ENCODE results near the gene RNF39. TPM values are rescaled to one million over a fixed set of nuclear protein-coding genes. Genes with fewer than 3 reads are reported as not detected.
A peak's percentile ranks its signal among the peaks of the same experiment; 100 is the strongest.

Gene RNF39
- total RNA-seq, 1 donor from 2014 or later: 18.2 TPM

DNA sequence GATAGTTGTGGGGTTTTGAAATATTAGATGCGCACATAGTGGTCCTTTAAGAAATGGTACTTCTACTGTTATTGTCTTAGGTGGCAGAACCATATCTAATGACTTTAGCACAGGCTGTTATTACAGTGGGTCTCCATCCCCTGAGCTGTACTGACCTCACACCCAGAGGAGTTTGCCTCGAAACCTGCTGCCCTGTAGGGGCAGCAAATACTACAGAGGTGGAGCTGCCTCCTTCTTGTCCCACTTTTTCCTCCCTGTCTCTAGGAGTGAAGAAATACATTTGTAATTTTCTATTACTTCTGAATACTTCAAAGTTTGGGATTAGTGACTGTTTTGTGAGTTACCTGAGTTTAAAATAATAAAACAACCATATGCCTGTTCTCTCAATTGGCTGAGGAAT is 29.1 kb upstream of the RNF39 start:
- H3K27me3 ChIP-seq: no peaks in the 10 kb centered on the region
- intact Hi-C loops (cut with DNase I): no loop called here
- no peak for TF ChIP-seq POLR2A (IDR thresholded peaks at IDR 0.05)
- TF ChIP-seq POLR2AphosphoS5 (IDR thresholded peaks at IDR 0.05; ENCODE audit: insufficient read depth in 1 of 2, low read depth in 1 of 2): no peak
- TF ChIP-seq, protein P1, sequence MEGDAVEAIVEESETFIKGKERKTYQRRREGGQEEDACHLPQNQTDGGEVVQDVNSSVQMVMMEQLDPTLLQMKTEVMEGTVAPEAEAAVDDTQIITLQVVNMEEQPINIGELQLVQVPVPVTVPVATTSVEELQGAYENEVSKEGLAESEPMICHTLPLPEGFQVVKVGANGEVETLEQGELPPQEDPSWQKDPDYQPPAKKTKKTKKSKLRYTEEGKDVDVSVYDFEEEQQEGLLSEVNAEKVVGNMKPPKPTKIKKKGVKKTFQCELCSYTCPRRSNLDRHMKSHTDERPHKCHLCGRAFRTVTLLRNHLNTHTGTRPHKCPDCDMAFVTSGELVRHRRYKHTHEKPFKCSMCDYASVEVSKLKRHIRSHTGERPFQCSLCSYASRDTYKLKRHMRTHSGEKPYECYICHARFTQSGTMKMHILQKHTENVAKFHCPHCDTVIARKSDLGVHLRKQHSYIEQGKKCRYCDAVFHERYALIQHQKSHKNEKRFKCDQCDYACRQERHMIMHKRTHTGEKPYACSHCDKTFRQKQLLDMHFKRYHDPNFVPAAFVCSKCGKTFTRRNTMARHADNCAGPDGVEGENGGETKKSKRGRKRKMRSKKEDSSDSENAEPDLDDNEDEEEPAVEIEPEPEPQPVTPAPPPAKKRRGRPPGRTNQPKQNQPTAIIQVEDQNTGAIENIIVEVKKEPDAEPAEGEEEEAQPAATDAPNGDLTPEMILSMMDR (IDR thresholded peaks at IDR 0.05): no peak

DNA sequence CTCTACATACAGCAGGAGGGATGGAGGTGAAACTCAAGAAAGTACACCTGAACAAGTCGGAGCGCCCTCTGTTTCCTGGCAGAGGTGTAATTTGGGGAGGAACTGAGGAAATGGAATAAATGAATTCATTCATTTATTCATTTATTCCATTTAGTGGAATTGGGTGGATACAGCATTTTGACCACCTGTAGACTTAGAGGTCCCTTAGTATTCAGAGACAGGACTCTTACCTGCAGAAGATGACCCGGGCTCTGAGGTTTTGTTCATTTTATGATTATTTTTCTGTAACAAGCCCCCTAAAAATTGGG is 28.3 kb upstream of the RNF39 start:
- TF ChIP-seq, protein P1 (IDR thresholded peaks at IDR 0.05): no peak
- TF ChIP-seq POLR2AphosphoS5 (IDR thresholded peaks at IDR 0.05; ENCODE audit: insufficient read depth in 1 of 2, low read depth in 1 of 2): no peak
- no peak for TF ChIP-seq POLR2A (IDR thresholded peaks at IDR 0.05)
- Histone ChIP-seq H3K36me3 (no peaks in the 10 kb centered on the region), H3K27me3 (no peaks in the 10 kb centered on the region), H3K9me3 (no peaks in the 10 kb centered on the region), H3K4me3 (peak overlapping the region; percentile 36 to 44), H3K4me1 (peaks cover 27% of the 10 kb centered on the region), H3K27ac (peak overlapping the region; percentile 90)
- intact Hi-C loops (cut with DNase I): no loop called here
- no peak for DNase-seq (ENCODE audit: extremely low spot score in 2 of 2)

More for the DNA sequence above, 29.1 kb upstream of the RNF39 start:
- peaks cover 27% of the 10 kb centered on the region for H3K4me1 ChIP-seq
- no peak overlapping the region for H3K27ac ChIP-seq
- no peak overlapping the region for H3K4me3 ChIP-seq
- no peaks in the 10 kb centered on the region for H3K36me3 ChIP-seq
- DNase-seq (ENCODE audit: extremely low spot score in 2 of 2): no peak
- H3K9me3 ChIP-seq: no peaks in the 10 kb centered on the region

DNA sequence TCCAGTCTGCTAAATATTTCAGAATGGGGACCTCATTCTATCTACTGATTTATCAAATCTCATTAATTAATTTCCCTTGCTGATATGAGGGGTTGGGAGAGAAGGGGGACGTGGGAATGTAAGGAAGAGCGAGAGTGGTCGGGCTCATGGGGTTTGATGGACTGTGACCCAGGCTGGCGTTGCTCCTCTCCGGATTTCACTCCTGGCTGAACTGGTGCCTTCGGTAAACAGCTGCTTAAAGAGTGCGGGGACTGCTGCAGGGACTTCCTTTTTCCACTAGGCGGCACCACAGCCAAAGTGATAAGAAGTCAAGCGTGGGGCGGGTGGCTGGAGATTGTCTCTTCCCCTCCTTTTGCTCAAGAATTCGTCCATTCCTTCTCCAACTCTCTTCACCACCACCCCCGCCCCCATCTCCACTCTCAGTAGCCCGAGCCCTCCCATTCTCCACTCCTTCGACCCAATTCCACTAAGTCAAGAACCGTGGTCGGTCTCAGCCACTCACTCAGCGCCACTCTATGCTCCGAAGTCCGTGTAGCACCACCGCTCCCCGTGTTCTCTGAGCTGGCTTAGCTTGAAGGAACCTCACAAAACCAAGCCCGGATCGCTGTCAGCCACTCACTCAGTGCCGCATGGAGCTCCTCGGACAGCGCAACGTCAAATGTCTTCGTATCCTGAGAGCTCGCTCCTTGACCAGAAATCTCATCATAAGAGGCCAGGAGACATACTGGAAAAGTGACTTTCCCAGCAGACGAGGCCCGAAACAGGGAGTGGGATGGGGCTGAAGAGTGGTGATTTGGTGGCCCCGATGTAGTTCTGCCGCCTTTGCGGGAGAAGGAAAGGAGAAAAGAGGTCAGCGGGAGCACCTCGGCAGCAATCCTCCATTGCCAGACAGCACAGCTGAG is 27.7 kb upstream of the RNF39 start:
- Histone ChIP-seq H3K27me3 (no peaks in the 10 kb centered on the region), H3K4me3 (peak overlapping the region; percentile 36 to 44), H3K27ac (peak overlapping the region; percentile 90), H3K4me1 (peaks cover 27% of the 10 kb centered on the region), H3K36me3 (no peaks in the 10 kb centered on the region), H3K9me3 (no peaks in the 10 kb centered on the region)
- TF ChIP-seq POLR2A (IDR thresholded peaks at IDR 0.05) (no peak), POLR2AphosphoS5 (IDR thresholded peaks at IDR 0.05; ENCODE audit: insufficient read depth in 1 of 2, low read depth in 1 of 2) (peak; percentile 26 to 80)
- TF ChIP-seq, protein P1 (IDR thresholded peaks at IDR 0.05): peak; percentile 90 to 93 (median 92)
- DNase-seq (ENCODE audit: extremely low spot score in 2 of 2): no peak
- intact Hi-C loops (cut with DNase I): no loop called here

DNA sequence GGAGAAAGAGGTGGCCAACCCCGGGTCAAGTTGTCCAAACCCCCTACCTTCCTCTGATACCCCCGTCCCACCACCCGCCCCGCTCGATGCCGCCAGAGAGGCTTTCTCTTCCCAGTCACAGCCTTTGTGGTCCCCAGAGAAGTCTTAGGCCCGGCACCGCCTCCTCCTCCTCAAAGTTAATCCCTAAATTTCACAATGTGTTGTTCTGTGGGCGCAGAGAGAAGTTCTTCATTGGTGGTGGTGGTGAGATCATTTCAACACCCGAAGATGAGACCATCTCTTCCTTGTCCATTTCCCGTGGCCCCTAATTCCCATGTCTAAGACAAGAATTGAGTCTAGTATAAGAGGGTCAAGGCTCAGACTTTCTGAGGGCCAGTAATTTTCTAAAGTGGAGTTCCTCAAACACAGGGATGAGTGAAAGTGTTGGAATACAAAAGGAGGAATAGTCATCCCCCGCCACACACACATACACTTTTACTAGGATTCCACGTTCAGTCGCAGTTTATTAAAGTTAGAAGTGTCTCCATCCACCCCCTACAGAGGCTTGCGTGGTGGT is 26.9 kb upstream of the RNF39 start:
- no peaks in the 10 kb centered on the region for H3K27me3 ChIP-seq
- H3K36me3 ChIP-seq: no peaks in the 10 kb centered on the region
- intact Hi-C loops (cut with DNase I): no loop called here
- no peaks in the 10 kb centered on the region for H3K9me3 ChIP-seq
- H3K4me1 ChIP-seq: peaks cover 27% of the 10 kb centered on the region
- peak overlapping the region; percentile 38 to 41 for H3K4me3 ChIP-seq
- TF ChIP-seq POLR2A (IDR thresholded peaks at IDR 0.05) (no peak), POLR2AphosphoS5 (IDR thresholded peaks at IDR 0.05; ENCODE audit: insufficient read depth in 1 of 2, low read depth in 1 of 2) (peak in 1 of 2 donors; percentile 32)
- peak overlapping the region; percentile 90 for H3K27ac ChIP-seq
- DNase-seq (ENCODE audit: extremely low spot score in 2 of 2): no peak

DNA sequence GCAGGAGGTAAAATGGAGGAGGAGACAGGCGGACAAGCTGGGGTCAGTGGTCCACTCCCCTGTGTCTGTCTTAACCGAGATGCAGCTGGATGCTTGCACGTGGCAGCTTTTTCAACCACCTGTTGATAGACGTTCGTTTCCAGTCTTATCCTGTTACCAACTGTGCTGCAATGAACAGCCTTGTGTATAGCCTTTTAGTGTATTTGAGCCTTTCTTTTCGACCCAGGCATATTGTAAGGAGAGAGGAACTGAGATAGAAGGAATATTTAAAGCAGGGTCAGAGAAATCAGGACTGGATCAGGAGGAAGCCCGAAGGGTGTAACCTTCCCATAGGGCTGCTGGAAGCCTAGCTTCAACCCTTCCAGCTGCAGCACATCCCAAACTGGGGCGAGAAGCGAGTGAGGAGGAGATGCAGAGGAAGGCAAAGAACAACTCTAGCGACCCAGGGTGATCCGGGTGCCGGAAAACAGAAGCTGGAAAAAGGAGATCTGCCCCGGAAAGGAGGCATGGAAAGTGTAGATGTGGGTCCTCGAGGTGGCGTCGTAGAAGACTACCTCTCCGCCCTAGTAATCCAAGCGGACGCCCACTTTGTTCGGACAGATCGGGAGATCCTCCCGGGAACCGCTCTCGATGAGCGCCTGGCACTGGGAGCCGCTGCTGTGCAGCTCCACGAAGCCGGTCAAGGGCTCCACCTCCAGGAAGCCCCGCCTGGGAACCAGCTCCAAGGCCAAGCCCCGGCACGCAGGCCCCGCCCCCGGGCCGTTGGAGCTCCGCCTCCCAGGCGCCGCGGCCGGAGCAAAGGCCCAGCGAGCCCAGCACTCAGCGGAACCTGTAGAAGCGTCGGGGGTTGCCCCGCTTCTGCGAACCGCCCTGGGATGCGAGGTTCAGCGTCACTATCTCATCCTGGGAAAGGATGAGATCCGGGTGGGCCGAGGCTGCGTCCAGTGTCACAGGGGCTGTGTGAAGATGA is 26.2 kb upstream of the RNF39 start:
- TF ChIP-seq POLR2AphosphoS5 (IDR thresholded peaks at IDR 0.05; ENCODE audit: insufficient read depth in 1 of 2, low read depth in 1 of 2): peak; percentile 68 to 91
- TF ChIP-seq, protein P1 (IDR thresholded peaks at IDR 0.05): no peak
- peak in 1 of 2 donors; percentile 54 for TF ChIP-seq POLR2A (IDR thresholded peaks at IDR 0.05)
- no peaks in the 10 kb centered on the region for H3K9me3 ChIP-seq
- H3K4me3 ChIP-seq: peak overlapping the region; percentile 38 to 41
- peak overlapping the region; percentile 90 for H3K27ac ChIP-seq
- H3K36me3 ChIP-seq: no peaks in the 10 kb centered on the region
- peaks cover 27% of the 10 kb centered on the region for H3K4me1 ChIP-seq
- no peaks in the 10 kb centered on the region for H3K27me3 ChIP-seq
- peak in 1 of 2 donors; percentile 92 for DNase-seq (ENCODE audit: extremely low spot score in 2 of 2)
- intact Hi-C loops (cut with DNase I): no loop called here

All from vagina (tissue), 2 donors.